SU-DHL-6 (cell line): ENCODE results near the gene PSMB8.

Experiments
- CTCF ChIP-seq: fragments of 200-600 bp; sonication (generic); IDR thresholded peaks from one replicate; pipeline ENCODE4 v1.5.1; 2017; ENCODE audit warnings: antibody characterized with exemption, mild to moderate bottlenecking, low read length, moderate library complexity; ENCODE audit not compliant: insufficient read depth, poor library complexity, severe bottlenecking
- EZH2phosphoT487 ChIP-seq: fragments of 200-600 bp; sonication (generic), shearing (Covaris generic); conservative IDR thresholded peaks from 2 replicates; pipeline ENCODE4 v1.6.1; 2018; ENCODE audit warnings: mild to moderate bottlenecking, antibody characterized with exemption, low read length, moderate library complexity, mixed read lengths

GRCh38 chr6:32889533-32889932, 45.7 kb upstream of the PSMB8 start:
- TF ChIP-seq CTCF: no peak
- TF ChIP-seq EZH2phosphoT487: no peak
